Suprapubic skin (tissue), 4 donors: ENCODE data around the gene STX5.

Experiments used
- CTCF ChIP-seq, 2 donors: fragments of 200-600 bp in 1 of 2; fragments of 450-650 bp in 1 of 2; sonication (generic) in 1 of 2; IDR thresholded peaks; one replicate each; pipeline ENCODE4 v1.5.1; 2016 to 2019; ENCODE audit warnings: antibody characterized with exemption in 2 of 2, mild to moderate bottlenecking in 1 of 2, moderate library complexity in 1 of 2
- EP300 ChIP-seq: sonication (generic); formaldehyde crosslinking; IDR thresholded peaks from one replicate; pipeline ENCODE4 v1.6.1; 2017; ENCODE audit warnings: antibody characterized with exemption
- POLR2A ChIP-seq, 2 donors: fragments of 450-650 bp; IDR thresholded peaks; one replicate each; pipeline ENCODE4 v1.6.1; 2017; ENCODE audit warnings: antibody characterized with exemption in 2 of 2, mild to moderate bottlenecking in 2 of 2, moderate library complexity in 2 of 2
- POLR2AphosphoS5 ChIP-seq, 3 donors: sonication (generic); formaldehyde crosslinking; IDR thresholded peaks; one replicate each; pipeline ENCODE4 v1.6.1; 2017; ENCODE audit warnings: antibody characterized with exemption in 3 of 3

DNA sequence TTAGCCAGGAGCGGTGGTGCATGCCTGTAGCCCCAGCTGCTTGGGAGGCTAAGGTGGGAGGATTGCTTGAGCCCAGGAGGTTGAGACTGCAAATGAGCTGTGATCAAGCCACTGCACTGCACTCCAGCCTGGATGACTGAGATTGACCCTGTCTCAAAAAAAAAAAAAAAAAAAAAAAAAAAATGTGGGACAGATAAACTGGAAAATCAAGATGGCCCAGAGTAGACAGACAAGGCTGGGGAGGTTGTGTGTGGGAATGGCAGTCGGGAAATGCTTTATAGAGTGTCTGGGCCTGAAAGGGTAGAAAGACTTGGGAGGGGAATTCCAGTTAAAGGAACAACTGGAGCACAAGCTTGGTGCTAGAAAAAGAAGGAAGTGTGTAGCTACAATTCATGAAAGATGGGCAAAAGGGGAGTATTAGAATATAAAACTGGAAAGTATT, 25.7 kb upstream of the STX5 start:
- TF ChIP-seq POLR2A (IDR thresholded peaks at IDR 0.05) (no peak), EP300 (no peak), POLR2AphosphoS5 (IDR thresholded peaks at IDR 0.05) (no peak), CTCF (IDR thresholded peaks at IDR 0.05) (no peak)
